Measurements from ENCODE around the gene EMC10.
"Not testable (repeated sequence)": the region's sequence is repeated elsewhere in the genome, so short reads cannot be mapped to it uniquely, and the experiment has no call there.

The EMC10 gene

DNA sequence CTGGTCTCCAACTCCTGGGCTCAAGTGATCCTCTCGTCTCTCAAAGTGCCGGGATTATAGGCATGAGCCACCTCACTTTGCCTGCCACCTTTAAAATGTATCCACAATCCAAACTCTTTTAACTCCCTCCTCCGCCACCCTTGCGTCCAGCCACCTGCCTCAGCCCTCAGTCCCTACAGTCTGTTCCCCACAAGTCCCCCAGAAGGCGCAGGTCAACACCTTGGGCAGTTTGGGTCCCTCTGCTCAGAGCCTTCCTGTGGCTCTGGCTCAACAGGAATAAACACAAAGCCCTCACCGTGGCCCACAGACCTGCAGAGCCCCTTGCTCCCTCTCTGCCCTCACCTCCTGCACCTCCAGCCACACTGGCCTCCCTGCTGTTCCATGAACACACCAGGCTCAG is 7.5 kb upstream of the EMC10 start:
- no peak overlapping the region for H3K27ac ChIP-seq
- no peak for DNase-seq (ENCODE audit: low spot score)
- no peak overlapping the region for H3K4me3 ChIP-seq
- TF ChIP-seq, protein P1, sequence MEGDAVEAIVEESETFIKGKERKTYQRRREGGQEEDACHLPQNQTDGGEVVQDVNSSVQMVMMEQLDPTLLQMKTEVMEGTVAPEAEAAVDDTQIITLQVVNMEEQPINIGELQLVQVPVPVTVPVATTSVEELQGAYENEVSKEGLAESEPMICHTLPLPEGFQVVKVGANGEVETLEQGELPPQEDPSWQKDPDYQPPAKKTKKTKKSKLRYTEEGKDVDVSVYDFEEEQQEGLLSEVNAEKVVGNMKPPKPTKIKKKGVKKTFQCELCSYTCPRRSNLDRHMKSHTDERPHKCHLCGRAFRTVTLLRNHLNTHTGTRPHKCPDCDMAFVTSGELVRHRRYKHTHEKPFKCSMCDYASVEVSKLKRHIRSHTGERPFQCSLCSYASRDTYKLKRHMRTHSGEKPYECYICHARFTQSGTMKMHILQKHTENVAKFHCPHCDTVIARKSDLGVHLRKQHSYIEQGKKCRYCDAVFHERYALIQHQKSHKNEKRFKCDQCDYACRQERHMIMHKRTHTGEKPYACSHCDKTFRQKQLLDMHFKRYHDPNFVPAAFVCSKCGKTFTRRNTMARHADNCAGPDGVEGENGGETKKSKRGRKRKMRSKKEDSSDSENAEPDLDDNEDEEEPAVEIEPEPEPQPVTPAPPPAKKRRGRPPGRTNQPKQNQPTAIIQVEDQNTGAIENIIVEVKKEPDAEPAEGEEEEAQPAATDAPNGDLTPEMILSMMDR (IDR thresholded peaks at IDR 0.05) = no peak

DNA sequence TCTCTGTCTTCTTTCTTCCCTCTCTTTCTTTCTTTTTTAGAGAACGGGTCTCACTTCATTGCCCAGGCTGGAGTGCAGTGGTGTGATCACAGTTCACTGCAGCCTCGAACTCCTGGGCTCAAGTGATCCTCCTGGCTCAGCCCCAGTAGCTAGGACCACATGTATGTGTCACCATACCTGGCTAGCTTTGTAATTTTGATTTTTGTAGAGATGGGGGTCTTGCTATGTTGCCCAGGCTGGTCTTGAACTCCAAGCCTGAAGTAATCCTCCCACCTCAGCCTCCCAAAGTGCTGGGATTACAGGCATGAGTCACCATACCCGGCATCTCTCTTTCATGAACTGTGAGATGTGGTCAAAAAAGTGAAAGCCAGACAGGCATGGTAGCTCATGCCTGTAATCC is 3.0 kb upstream of the EMC10 start:
- H3K27ac ChIP-seq; H3K4me3 ChIP-seq; DNase-seq (ENCODE audit: low spot score): not testable (repeated sequence)

GRCh38 chr19:50475101-50475568 is 1.2 kb upstream of the EMC10 start:
- no peak overlapping the region for H3K27ac ChIP-seq
- TF ChIP-seq, protein P1 (IDR thresholded peaks at IDR 0.05) = no peak
- DNase-seq (ENCODE audit: low spot score) = no peak
- H3K4me3 ChIP-seq = no peak overlapping the region

DNA sequence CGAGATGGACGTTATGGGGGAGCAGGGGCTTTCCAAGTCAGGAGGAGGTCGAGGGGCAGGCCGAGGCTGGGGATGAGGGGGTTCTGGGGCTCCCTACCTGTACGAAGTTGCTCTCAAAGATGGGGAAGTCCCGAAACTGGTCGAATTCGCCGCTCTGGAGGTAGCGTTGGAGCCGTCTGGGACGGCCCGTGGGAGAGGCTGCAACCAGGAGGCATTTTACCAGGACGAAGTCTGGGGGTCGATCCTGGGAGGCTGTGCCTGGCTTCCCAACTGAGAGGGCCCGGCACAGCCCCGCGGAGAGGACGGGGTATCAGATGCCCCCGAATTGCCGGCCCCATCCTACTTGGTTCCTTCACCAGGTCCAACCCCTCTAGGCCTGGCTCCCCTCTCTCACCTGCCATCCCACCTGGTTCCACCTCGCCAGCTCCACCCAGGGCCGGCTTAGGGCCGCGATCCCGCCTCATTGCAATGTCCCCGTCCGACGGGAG is 527 bp upstream of the EMC10 start:
- H3K27ac ChIP-seq = peak overlapping the region in 1 of 2 donors; percentile 73
- TF ChIP-seq, protein P1 (IDR thresholded peaks at IDR 0.05) = no peak
- DNase-seq (ENCODE audit: low spot score) = no peak
- H3K4me3 ChIP-seq = peak overlapping the region; percentile 81

DNA sequence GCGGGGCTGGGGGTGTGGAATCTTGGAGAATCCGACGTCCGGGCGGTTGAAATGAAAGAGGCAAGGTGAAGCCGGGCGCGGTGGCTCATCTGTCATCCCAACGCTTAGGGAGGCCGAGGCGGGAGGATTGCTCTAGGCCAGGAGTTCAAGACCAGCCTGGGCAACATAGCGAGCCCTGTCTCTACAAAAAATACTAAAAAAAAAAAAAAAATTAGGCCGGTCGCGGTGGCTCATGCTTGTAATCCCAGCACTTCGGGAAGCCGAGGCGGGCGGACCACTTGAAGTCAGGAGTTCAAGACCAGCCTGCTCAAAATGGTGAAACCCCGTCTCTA is 566 bp downstream of the EMC10 start:
- Histone ChIP-seq H3K4me3 (peak overlapping the region; percentile 81), H3K27ac (peak overlapping the region; percentile 56 to 73)
- TF ChIP-seq, protein P1 (IDR thresholded peaks at IDR 0.05) = no peak
- DNase-seq (ENCODE audit: low spot score) = no peak

GRCh38 chr19:50477751-50478515 is 1.6 kb downstream of the EMC10 start:
- TF ChIP-seq, protein P1 (IDR thresholded peaks at IDR 0.05) = no peak
- H3K4me3 ChIP-seq = peak overlapping the region; percentile 81
- no peak overlapping the region for H3K27ac ChIP-seq
- no peak for DNase-seq (ENCODE audit: low spot score)

DNA sequence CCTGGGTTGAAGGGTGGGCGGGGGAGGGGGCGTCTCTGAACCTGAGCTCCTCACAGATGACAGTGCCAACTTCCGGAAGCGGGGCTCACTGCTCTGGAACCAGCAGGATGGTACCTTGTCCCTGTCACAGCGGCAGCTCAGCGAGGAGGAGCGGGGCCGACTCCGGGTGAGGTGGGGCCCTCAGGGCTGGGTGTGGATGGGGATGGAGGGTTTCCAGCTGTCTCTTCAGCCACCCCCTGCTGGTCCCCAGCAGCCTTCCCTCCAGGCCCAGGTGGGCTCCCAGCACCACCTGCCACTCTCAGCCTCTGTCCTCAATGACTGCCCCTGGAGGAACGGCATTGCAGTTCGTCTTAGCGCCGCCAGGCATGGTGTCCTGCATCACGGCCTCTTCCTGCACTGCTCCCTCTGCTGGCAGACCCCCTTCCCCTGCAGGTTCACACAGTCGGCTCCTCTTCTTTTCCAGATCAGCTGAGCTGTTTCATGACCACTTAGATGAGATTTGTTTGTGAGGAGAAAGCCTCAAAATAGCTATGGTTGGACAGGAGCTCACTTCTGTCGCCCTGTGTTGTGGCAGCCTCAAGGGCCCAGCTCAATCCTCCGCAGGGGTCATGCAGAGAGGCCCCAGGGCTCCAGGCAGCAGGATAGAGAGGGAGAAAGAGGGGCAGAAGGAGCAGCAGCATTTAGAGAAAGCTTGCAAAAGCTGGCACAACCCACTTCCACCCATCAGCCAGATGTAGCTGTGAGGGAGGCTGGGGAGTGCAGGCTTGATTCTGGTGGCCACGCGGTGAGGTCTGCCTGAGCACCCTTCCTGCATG is 2.8 kb downstream of the EMC10 start:
- TF ChIP-seq, protein P1 (IDR thresholded peaks at IDR 0.05) = no peak
- no peak overlapping the region for H3K4me3 ChIP-seq
- no peak overlapping the region for H3K27ac ChIP-seq
- DNase-seq (ENCODE audit: low spot score) = no peak

All from coronary artery (tissue), 2 donors.